Progenitor cell of endocrine pancreas (in vitro differentiated cells): ENCODE data around the gene SEMA4C. TPM values are rescaled to one million over a fixed set of nuclear protein-coding genes. Genes with fewer than 3 reads are reported as not detected.

Experiments used
- DNase-seq: peaks from one replicate; pipeline ENCODE4 v3.0.0; 2021; ENCODE audit warnings: low spot score; ENCODE audit not compliant: unreplicated experiment
- H3K27ac Mint-ChIP-seq: 2 replicates; pipeline ENCODE4 v1.8.0; 2021; ENCODE audit warnings: mild to moderate bottlenecking, moderate library complexity, mixed read lengths
- H3K27me3 Mint-ChIP-seq: 2 replicates; pipeline ENCODE4 v1.8.0; 2021; ENCODE audit warnings: mixed read lengths
- H3K36me3 Mint-ChIP-seq: 2 replicates; pipeline ENCODE4 v1.8.0; 2022; ENCODE audit warnings: mixed read lengths; ENCODE audit not compliant: insufficient read depth
- H3K4me1 Mint-ChIP-seq: 2 replicates; pipeline ENCODE4 v1.8.0; 2021; ENCODE audit warnings: low read depth, mixed read lengths
- H3K4me3 Mint-ChIP-seq: 2 replicates; pipeline ENCODE4 v1.8.0; 2021; ENCODE audit warnings: low read depth, mild to moderate bottlenecking, moderate library complexity, mixed read lengths
- H3K9me3 Mint-ChIP-seq: 2 replicates; pipeline ENCODE4 v1.8.0; 2021; ENCODE audit warnings: low read depth, mixed read lengths
- long read RNA-seq: library from polyadenylated mRNA; unstranded; transcript quantifications from one replicate; pipeline ENCODE4 v2.0.0, GENCODE V29; 2020
- total RNA-seq: library from RNA; stranded (reverse); gene quantifications from 2 replicates; pipeline ENCODE4 v1.2.1, GENCODE V29; 2021
- TF ChIP-seq, protein P1 (sequence below): fragments of 200-600 bp; sonication (generic); IDR thresholded peaks from one replicate; pipeline ENCODE4 v1.5.0; 2021; ENCODE audit warnings: antibody characterized with exemption, mild to moderate bottlenecking; ENCODE audit not compliant: unreplicated experiment

Gene SEMA4C, protein sequence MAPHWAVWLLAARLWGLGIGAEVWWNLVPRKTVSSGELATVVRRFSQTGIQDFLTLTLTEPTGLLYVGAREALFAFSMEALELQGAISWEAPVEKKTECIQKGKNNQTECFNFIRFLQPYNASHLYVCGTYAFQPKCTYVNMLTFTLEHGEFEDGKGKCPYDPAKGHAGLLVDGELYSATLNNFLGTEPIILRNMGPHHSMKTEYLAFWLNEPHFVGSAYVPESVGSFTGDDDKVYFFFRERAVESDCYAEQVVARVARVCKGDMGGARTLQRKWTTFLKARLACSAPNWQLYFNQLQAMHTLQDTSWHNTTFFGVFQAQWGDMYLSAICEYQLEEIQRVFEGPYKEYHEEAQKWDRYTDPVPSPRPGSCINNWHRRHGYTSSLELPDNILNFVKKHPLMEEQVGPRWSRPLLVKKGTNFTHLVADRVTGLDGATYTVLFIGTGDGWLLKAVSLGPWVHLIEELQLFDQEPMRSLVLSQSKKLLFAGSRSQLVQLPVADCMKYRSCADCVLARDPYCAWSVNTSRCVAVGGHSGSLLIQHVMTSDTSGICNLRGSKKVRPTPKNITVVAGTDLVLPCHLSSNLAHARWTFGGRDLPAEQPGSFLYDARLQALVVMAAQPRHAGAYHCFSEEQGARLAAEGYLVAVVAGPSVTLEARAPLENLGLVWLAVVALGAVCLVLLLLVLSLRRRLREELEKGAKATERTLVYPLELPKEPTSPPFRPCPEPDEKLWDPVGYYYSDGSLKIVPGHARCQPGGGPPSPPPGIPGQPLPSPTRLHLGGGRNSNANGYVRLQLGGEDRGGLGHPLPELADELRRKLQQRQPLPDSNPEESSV
- total RNA-seq, result 74.8 and 75.0 TPM in 2 replicates
- long read RNA-seq, result 0 reads

GRCh38 chr2:96869822-96870625, at the start of gene SEMA4C:
SEMA4C (minus strand) TSS chr2:96870080; CDS start chr2:96867886, 2,194 bp downstream.
- Mint-ChIP-seq H3K27ac (peak within 1 kb of the TSS; percentile 93), H3K27me3 (peaks cover 12% of the 10 kb centered on the region), H3K9me3 (no peaks in the 10 kb centered on the region), H3K4me1 (peaks cover 20% of the 10 kb centered on the region), H3K36me3 (peaks cover 7% of the 10 kb centered on the region), H3K4me3 (peak within 1 kb of the TSS; percentile 79)
- TF ChIP-seq, protein P1, sequence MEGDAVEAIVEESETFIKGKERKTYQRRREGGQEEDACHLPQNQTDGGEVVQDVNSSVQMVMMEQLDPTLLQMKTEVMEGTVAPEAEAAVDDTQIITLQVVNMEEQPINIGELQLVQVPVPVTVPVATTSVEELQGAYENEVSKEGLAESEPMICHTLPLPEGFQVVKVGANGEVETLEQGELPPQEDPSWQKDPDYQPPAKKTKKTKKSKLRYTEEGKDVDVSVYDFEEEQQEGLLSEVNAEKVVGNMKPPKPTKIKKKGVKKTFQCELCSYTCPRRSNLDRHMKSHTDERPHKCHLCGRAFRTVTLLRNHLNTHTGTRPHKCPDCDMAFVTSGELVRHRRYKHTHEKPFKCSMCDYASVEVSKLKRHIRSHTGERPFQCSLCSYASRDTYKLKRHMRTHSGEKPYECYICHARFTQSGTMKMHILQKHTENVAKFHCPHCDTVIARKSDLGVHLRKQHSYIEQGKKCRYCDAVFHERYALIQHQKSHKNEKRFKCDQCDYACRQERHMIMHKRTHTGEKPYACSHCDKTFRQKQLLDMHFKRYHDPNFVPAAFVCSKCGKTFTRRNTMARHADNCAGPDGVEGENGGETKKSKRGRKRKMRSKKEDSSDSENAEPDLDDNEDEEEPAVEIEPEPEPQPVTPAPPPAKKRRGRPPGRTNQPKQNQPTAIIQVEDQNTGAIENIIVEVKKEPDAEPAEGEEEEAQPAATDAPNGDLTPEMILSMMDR, result no peak
- peak; percentile 48 for DNase-seq

- Mint-ChIP-seq H3K9me3 (no peaks in the 10 kb centered on the region), H3K27me3 (peaks cover 28% of the 10 kb centered on the region), H3K4me3 (no peak overlapping the region), H3K36me3 (no peaks in the 10 kb centered on the region), H3K4me1 (peaks cover 12% of the 10 kb centered on the region), H3K27ac (peak overlapping the region; percentile 90)
- TF ChIP-seq, protein P1, result no peak
- no peak for DNase-seq
These were observed 49.1 kb upstream of the SEMA4C start for GRCh38 chr2:96918754-96919550.

DNA sequence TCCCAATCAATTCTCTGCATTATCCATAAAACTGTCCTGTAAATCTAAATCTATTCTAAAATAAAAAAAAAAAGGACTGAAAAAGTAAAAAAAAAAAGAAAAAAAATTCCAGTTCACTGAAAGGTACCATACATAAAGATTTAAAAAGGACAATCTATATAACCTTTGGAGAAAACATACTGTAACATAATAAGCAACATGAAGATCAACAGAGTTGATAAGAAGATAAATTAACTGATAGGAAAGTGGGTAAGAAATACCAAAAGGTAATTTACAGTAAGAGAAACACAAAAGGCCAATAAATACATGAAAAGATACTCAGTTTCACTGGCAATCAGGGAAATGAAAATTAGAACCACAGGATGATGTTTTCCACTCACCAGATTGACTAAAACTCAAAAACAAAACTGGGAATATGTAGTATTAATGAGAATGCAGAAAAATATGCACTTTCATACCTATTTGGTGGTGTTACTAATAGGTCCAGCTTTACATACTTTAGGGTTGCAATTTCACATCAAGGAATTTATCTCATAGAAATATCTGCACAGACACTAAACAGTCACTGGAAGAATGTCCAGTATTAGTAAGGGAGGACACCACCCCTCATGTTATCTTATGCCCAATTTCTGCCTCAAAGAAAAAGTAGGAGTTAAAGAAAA, 48.3 kb upstream of the SEMA4C start:
- Mint-ChIP-seq H3K27ac (no peak overlapping the region), H3K4me3 (no peak overlapping the region), H3K27me3 (peaks cover 28% of the 10 kb centered on the region), H3K9me3 (no peaks in the 10 kb centered on the region), H3K36me3 (no peaks in the 10 kb centered on the region), H3K4me1 (peaks cover 12% of the 10 kb centered on the region)
- DNase-seq, result no peak
- TF ChIP-seq, protein P1, result no peak

GRCh38 chr2:96916646-96917543, 47.0 kb upstream of the SEMA4C start:
- H3K4me3 Mint-ChIP-seq, result no peak overlapping the region
- peaks cover 36% of the 10 kb centered on the region for H3K27me3 Mint-ChIP-seq
- no peak for DNase-seq
- H3K36me3 Mint-ChIP-seq, result no peaks in the 10 kb centered on the region
- no peaks in the 10 kb centered on the region for H3K9me3 Mint-ChIP-seq
- H3K27ac Mint-ChIP-seq, result no peak overlapping the region
- H3K4me1 Mint-ChIP-seq, result peaks cover 17% of the 10 kb centered on the region
- TF ChIP-seq, protein P1, result no peak
